Ishikawa (cell line): ENCODE measurements around the gene HEYL.

ENCODE experiments used
- CEBPB ChIP-seq: IDR thresholded peaks from 2 replicates; pipeline ENCODE4 v1.6.1; 2012
- CREB1 ChIP-seq: IDR thresholded peaks from 2 replicates; pipeline ENCODE4 v1.6.1; 2012; ENCODE audit warnings: low read depth
- EGR1 ChIP-seq: IDR thresholded peaks from 2 replicates; pipeline ENCODE4 v1.6.1; 2012
- EP300 ChIP-seq: IDR thresholded peaks from 2 replicates; pipeline ENCODE4 v1.6.1; 2012; ENCODE audit warnings: borderline replicate concordance
- FOXM1 ChIP-seq: IDR thresholded peaks from 2 replicates; pipeline ENCODE4 v1.6.1; 2012; ENCODE audit warnings: low read depth, borderline replicate concordance
- NFIC ChIP-seq: IDR thresholded peaks from 2 replicates; pipeline ENCODE4 v1.6.1; 2012
- RAD21 ChIP-seq: IDR thresholded peaks from 2 replicates; pipeline ENCODE4 v1.6.1; 2012; ENCODE audit warnings: low read depth
- TAF1 ChIP-seq: IDR thresholded peaks from 2 replicates; pipeline ENCODE4 v1.6.1; 2012; ENCODE audit warnings: low read depth, mild to moderate bottlenecking
- TCF12 ChIP-seq: IDR thresholded peaks from 2 replicates; pipeline ENCODE4 v1.6.1; 2012; ENCODE audit warnings: low read depth
- TEAD4 ChIP-seq: IDR thresholded peaks from 2 replicates; pipeline ENCODE4 v1.6.1; 2012
- YY1 ChIP-seq: IDR thresholded peaks from 2 replicates; pipeline ENCODE4 v1.6.1; 2012; ENCODE audit warnings: low read depth
- ZBTB7A ChIP-seq: IDR thresholded peaks from 2 replicates; pipeline ENCODE4 v1.6.1; 2012; ENCODE audit warnings: low read depth
- TF ChIP-seq, protein P1 (sequence below): IDR thresholded peaks from 2 replicates; pipeline ENCODE4 v1.6.1; 2012; ENCODE audit warnings: low read depth, mild to moderate bottlenecking
- TF ChIP-seq, protein P2 (sequence below): IDR thresholded peaks from 2 replicates; pipeline ENCODE4 v1.6.1; 2012
- TF ChIP-seq, protein P3 (sequence below): IDR thresholded peaks from 2 replicates; pipeline ENCODE4 v1.6.1; 2012

Gene HEYL

DNA sequence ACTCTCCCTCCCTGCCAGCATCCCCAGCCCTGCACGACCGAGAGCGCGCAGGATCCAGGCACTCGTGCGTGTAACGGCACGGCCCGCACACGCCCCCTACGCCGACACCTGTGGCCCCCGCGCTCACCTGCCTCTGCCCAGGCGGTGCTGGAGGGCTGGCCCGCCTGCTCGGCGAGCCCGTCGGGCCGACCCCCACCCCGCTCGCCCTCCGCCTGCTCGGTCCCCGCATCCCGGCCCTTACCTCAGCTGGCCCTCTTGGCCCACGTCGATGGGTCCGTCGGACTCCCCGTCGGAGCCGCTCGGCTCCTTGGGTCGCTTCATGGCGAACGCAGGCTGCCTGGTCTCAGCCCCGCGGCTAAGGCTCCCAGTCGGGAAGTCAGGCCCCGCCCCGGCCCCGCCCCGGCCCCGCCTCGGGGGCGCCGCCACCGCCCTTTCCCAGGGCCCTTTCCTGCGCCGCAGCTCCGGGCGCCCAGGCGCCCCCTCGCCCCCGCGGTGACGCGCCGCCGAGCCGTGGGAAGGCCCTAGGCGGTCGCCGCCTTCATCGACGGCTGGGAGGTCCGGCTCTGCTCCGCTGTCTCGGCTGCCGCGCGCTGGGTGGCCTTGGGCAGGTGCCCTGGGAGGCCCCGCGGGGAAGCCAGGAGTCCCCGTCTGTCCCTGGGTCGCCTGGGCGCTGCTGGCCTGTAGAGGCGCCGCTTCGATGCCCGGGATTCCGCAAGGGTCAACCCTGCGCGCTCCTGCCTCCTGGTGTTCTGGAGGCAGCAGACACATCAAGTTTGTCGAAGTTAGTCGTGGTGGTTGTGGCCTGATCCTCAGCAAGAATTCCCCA lies at the start of gene HEYL:
Gene HEYL (minus strand): TSS at position 339 of the 826 bp plus-strand sequence. CDS start 18 bp downstream, at position 321.
- TF ChIP-seq TEAD4 (peak; percentile 29; the same call in 1 of the 2 replicates), YY1 (peak; percentile 21; the same call in 1 of the 2 replicates), CEBPB (no peak), NFIC (no peak), ZBTB7A (peak; percentile 88), EGR1 (peak; percentile 73), TCF12 (no peak; the same call in 1 of the 2 replicates), CREB1 (no peak), TAF1 (0 out of 2 replicates have a peak, but pooled peaks have one; percentile 40), EP300 (no peak), RAD21 (peak; percentile 25; the same call in 1 of the 2 replicates), FOXM1 (no peak)
- TF ChIP-seq, protein P1, sequence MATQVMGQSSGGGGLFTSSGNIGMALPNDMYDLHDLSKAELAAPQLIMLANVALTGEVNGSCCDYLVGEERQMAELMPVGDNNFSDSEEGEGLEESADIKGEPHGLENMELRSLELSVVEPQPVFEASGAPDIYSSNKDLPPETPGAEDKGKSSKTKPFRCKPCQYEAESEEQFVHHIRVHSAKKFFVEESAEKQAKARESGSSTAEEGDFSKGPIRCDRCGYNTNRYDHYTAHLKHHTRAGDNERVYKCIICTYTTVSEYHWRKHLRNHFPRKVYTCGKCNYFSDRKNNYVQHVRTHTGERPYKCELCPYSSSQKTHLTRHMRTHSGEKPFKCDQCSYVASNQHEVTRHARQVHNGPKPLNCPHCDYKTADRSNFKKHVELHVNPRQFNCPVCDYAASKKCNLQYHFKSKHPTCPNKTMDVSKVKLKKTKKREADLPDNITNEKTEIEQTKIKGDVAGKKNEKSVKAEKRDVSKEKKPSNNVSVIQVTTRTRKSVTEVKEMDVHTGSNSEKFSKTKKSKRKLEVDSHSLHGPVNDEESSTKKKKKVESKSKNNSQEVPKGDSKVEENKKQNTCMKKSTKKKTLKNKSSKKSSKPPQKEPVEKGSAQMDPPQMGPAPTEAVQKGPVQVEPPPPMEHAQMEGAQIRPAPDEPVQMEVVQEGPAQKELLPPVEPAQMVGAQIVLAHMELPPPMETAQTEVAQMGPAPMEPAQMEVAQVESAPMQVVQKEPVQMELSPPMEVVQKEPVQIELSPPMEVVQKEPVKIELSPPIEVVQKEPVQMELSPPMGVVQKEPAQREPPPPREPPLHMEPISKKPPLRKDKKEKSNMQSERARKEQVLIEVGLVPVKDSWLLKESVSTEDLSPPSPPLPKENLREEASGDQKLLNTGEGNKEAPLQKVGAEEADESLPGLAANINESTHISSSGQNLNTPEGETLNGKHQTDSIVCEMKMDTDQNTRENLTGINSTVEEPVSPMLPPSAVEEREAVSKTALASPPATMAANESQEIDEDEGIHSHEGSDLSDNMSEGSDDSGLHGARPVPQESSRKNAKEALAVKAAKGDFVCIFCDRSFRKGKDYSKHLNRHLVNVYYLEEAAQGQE, result no peak
- TF ChIP-seq, protein P2, sequence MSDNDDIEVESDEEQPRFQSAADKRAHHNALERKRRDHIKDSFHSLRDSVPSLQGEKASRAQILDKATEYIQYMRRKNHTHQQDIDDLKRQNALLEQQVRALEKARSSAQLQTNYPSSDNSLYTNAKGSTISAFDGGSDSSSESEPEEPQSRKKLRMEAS, result peak; percentile 37
- TF ChIP-seq, protein P3, sequence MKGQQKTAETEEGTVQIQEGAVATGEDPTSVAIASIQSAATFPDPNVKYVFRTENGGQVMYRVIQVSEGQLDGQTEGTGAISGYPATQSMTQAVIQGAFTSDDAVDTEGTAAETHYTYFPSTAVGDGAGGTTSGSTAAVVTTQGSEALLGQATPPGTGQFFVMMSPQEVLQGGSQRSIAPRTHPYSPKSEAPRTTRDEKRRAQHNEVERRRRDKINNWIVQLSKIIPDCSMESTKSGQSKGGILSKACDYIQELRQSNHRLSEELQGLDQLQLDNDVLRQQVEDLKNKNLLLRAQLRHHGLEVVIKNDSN, result no peak

DNA sequence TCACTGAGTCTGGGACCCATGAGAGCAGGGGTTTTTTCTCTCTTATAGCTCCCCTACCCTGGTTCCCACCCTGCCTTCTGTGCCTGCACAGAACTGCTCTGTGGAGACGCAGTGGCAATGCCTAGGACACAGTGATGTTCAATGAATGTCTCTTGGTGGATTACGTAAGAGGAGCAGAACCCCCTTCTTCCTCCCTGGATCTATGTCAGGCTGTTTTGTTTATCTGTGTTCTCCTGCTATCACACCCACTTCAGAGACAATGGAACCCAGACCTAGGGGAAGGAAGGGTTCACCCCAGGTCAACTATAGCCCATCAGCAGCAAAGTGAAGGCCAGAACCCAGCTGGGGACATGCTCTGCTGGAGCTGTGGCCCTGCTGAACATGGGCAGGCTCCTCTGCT lies 49.8 kb upstream of the HEYL start:
- TF ChIP-seq, protein P3, result no peak
- TF ChIP-seq EGR1, result no peak
- TF ChIP-seq CREB1, result no peak
- TF ChIP-seq ZBTB7A, result no peak
- TF ChIP-seq TCF12, result no peak
- TF ChIP-seq NFIC, result no peak
- TF ChIP-seq, protein P1, result no peak
- TF ChIP-seq CEBPB, result no peak
- TF ChIP-seq, protein P2, result no peak
- TF ChIP-seq TEAD4, result no peak
- TF ChIP-seq TAF1, result no peak
- no peak for TF ChIP-seq RAD21
- TF ChIP-seq EP300, result no peak
- no peak for TF ChIP-seq YY1
- no peak for TF ChIP-seq FOXM1

DNA sequence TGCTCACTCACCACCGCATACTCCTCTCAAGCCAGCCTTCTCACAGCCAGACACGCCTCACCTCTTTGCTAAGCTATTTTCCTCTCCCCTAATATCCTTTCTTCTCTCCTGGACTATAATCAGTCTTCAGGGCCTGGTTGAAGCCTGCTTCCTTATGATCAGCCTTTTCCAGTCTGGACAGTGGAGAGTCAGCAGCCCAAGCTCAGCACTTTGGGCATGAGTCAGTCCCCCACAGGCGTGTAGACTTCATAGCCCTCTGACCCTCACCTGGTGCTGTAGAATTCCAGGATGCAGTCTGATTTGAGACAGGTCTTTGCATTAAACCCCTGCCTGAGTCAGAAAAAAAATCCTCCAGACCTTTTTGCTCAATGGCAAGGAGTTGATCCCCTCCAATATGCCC lies 49.3 kb upstream of the HEYL start:
- no peak for TF ChIP-seq CREB1
- no peak for TF ChIP-seq ZBTB7A
- no peak for TF ChIP-seq NFIC
- no peak for TF ChIP-seq EP300
- TF ChIP-seq FOXM1, result no peak
- no peak for TF ChIP-seq TEAD4
- no peak for TF ChIP-seq TAF1
- TF ChIP-seq, protein P2, result no peak
- no peak for TF ChIP-seq TCF12
- TF ChIP-seq, protein P3, result no peak
- TF ChIP-seq, protein P1, result no peak
- no peak for TF ChIP-seq RAD21
- TF ChIP-seq YY1, result no peak
- no peak for TF ChIP-seq EGR1
- no peak for TF ChIP-seq CEBPB
